Hematopoietic multipotent progenitor cell treated with erythropoietin and hydrocortisone succinate and interleukin-3 and kit ligand, for 17 days (in vitro differentiated cells): Measurements from ENCODE around the gene FEM1A.
"Not testable (repeated sequence)": the region's sequence is repeated elsewhere in the genome, so short reads cannot be mapped to it uniquely, and the experiment has no call there.

Experiments used
- DNase-seq: peaks from one replicate; pipeline ENCODE4 v3.0.0-alpha.2; 2015; ENCODE audit warnings: low spot score

The FEM1A gene

GRCh38 chr19:4811328-4812131 lies 20.0 kb downstream of the FEM1A start:
- peak; percentile 85 for DNase-seq

GRCh38 chr19:4814625-4815425 lies 23.3 kb downstream of the FEM1A start:
- DNase-seq = no peak

- DNase-seq = peak; percentile 84
Measured at GRCh38 chr19:4815426-4816201, 24.1 kb downstream of the FEM1A start.

- no peak for DNase-seq
Measured at GRCh38 chr19:4816202-4816949, 24.8 kb downstream of the FEM1A start.

- DNase-seq = no peak
Measured at GRCh38 chr19:4816950-4817278, 25.4 kb downstream of the FEM1A start.

DNA sequence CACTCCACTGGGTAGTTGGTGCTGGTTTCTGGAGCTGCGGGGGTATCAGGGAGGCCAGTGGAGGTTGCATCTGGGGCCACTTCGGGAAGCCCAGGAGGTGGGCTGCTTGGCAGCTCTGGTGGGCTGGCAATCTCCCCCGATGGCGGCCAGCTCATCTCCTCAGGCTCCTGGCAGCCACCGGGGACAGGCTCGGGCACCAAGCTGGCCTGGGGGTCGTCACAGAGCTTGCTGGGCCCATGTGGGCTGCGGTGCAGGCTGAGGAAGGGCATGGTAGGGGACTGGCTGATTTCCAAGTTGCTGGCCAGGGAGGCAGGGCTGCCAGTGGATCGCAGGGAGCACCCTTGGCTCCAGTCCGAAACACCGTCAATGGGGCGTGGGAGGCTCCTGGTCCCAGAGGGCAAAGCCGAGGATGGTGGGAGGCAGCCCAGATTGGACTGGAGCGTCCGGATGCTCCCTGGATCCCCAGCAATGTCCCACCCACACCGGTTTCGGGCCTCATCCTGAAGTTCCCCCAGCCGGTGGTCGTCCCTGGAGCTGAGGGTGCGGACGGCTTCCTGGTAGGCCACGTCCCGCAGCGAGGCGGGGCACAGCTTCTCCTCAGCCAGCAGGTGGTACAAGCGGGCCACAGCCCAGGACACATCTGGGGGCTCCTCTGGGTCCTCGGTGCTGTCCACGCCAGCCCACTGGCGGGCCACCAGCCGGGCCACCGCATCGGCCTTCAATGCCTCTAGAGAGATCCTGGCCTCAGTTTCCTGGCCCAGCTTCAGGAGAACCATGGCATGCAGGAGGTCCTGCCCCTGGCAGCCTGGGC lies 26.1 kb downstream of the FEM1A start:
- DNase-seq = no peak

- DNase-seq = no peak
Measured at GRCh38 chr19:4821265-4821664, 29.7 kb downstream of the FEM1A start.

DNA sequence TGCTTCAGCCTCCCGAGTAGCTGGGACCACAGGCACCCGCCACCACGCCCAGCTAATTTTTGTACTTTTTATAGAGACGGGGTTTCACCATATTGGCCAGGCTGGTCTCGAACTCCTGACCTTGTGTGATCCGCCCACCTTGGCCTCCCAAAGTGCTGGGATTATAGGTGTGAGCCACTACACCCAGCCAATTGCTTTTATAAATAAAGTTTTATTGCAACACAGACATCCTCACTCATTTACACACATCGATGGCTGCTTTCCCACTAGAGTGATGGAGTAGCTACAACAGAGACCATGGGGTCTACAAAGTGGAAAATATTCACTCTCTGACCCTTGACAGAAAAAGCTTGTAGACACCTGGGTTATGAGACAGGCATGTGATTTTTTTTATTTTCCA lies 30.8 kb downstream of the FEM1A start:
- not testable (repeated sequence) for DNase-seq

DNA sequence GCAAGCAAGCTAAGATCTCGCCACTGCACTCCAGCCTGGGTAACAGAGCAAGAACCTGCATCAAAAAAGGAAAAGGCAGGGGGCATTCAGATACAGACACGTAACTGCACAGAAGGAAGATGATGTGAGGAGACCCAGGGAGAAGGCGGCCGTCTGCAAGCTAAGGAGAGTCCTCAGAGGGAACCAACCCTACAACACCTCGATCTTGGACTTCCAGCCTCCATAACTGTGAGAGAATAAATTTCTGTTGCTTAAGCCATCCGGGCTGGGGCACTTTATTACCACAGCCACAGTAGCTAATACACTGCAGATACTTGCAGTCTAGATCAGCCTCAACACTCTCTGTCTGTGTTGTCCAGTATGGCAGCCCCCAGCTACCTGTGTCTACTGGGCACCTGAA lies 32.0 kb downstream of the FEM1A start:
- DNase-seq = no peak

DNA sequence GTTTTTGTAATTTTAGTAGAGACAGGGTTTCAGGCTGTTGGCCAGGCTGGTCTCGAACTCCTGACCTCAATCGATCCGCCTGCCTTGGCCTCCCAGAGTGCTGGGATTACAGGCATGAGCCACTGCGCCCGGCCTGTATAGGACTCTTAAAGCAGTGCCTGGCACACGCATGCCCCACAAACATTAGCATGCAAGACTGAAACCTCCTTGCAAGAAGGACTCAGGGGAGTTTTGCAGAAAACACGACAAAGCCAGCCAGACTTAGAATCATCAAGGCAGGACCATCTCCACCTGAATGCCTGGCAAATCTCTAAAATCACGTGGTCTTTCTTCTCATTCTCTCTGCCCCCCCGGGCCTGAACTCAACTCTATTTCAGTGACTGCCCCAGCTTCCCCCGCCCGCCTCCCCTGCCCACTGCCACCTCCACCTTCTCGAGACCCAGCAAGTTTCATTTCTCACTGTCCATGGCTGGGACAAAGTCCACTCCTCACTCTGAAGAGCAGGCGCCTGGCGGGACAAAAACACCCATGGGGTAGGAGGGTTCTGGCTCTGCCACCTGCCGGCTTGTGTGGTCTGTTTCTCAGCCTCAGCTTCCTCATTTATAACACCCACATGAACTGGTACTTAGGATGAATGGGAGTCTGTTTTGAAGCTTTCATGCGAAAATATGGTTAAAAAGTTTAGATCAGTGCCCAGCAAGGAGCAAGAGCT lies 37.6 kb downstream of the FEM1A start:
- no peak for DNase-seq

DNA sequence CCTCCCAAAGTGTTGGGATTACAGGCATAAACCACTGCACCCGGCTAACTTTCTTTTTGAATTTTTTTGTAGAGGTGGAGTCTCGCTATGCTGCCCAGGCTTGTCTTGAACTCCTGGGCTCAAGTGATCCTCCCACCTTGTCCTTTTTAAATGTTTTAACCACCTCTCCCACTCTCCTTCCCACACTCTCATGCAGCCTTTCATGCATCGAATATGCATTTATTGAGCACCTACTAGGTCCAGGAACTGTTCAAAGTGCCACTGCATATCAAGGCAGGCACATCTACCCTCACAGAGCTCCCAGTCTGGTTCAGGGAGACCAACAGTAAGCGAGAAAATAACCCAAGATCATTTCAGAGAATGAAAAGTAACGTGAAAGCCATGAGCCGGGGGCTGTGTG lies 38.8 kb downstream of the FEM1A start:
- no peak for DNase-seq

DNA sequence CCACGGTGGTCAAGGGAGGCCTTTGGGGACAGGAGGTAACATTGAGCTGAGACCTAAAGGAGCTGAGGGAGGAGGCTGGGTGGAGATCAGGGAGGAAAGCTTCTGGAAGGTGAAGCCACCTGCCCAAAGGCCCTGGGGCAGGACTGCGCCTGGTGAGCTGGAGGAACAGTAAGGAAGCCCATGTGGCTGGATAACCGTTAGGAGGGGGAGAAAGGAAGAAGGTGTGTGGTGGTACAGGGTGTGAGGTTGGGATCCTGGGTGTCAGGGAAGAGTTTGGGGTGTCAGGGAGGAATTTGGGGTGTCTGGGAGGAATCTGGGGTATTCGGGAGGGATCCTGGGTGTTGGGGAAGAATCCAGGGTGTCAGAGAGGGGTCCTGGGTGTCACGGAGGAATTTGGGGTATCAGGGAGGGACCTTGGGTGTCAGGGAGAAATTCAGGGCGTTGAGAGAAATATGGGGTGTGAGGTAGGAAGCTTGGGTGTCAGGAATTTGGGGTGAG lies 39.3 kb downstream of the FEM1A start:
- DNase-seq = no peak

GRCh38 chr19:4831304-4831978 lies 39.9 kb downstream of the FEM1A start, which contains the start of gene TICAM1:
TICAM1 (minus strand) TSS chr19:4831712; CDS start chr19:4818377, 13,335 bp downstream.
- DNase-seq = peak; percentile 55

DNA sequence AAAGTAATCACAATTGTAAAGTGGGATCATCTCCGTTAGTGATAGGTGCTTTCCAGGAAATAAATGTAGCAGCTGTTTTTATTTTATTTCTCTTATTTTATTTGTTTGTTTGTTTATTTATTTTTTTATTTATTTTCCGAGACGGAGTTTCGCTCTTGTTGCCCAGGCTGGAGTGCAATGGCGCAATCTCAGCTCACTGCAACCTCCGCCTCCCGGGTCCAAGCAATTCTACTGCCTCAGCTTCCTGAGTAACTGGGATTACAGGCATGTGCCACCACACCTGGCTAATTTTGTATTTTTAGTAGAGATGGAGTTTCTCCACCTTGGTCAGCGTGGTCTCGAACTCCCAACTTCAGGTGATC lies 40.4 kb downstream of the FEM1A start:
- not testable (repeated sequence) for DNase-seq

DNA sequence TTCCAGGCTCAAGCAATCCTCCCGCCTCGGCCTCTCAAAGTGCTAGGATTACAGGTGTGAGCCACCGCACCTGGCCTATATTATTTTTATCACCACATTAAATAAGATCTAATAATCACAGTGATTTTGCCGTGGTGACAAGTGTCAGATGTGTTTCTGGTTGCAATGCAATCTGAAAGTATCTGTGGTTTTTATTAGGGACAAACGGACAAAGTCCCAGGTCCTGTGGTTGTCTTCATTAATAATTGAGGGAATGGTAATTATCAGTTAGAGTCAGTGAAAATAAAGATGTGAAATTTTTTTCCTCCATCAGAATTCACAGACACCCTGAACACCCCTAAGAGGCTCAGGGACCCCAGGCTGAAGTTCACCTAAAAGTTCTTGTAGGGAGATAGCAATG lies 41.2 kb downstream of the FEM1A start:
- DNase-seq = no peak

DNA sequence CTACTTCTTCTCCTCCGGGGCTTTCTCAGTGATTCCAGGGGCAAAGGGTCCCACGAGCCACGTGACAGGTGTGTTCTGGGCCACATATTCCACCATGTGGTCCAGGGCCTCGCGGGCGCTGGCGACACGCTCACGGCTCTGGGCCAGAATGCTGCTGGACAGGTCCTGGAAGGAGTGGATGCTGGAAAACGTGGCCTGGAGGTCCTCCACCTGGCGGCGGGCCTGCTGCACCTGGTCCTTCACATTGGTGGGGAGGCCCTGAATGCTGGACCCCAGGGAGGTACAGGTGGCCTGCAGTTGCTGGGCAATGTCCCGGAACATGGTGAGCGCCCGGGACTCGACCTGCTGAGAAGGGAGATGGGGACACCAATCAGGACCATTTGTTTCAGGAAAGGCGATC lies 47.7 kb downstream of the FEM1A start:
- DNase-seq = no peak

DNA sequence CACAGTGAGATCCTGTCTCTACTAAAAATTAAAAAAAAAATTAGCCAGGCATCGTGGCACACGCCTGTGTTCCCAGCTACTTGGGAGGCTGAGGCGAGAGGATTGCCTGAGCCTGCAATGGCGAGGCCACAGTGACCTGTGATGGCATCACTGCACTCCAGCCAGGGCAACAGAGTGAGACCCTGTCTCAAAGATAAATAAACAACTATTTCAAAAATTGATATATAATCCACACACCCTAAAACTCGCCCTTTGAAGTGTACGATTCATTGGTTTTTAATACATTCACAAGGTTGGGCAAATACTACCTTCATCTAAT lies 52.1 kb downstream of the FEM1A start:
- no peak for DNase-seq

GRCh38 chr19:4844348-4845179 lies 53.0 kb downstream of the FEM1A start:
- DNase-seq = no peak

GRCh38 chr19:4845975-4846374 lies 54.4 kb downstream of the FEM1A start:
- not testable (repeated sequence) for DNase-seq
